ENCODE results near the gene TUBB3.

Gene TUBB3

GRCh38 chr16:89918453-89919347 lies 4.4 kb upstream of the TUBB3 start, which contains the start of gene MC1R:
Gene MC1R, plus strand, starts transcription at chr16:89918862. Its CDS starts 397 bp downstream, at chr16:89919259.
- Histone ChIP-seq H3K4me1 (ENCODE audit: control insufficient read depth in 2 of 2, insufficient read depth in 2 of 2, low read length in 2 of 2) (peaks cover 8 to 26% of the 10 kb centered on the region in 2 donors), H3K27ac (ENCODE audit: low read depth in 2 of 2, low read length in 2 of 2) (peak within 1 kb of the TSS in 1 of 2 donors; percentile 61), H3K9me3 (ENCODE audit: control insufficient read depth in 2 of 2, low read length in 2 of 2) (no peaks in the 10 kb centered on the region), H3K36me3 (ENCODE audit: control insufficient read depth in 2 of 2, insufficient read depth in 2 of 2, low read length in 2 of 2) (no peaks in the 10 kb centered on the region), H3K27me3 (ENCODE audit: control insufficient read depth in 2 of 2, insufficient read depth in 2 of 2, low read length in 2 of 2) (peaks cover 8 to 14% of the 10 kb centered on the region in 2 donors), H3K4me3 (ENCODE audit: low read length in 2 of 2) (peak within 1 kb of the TSS; percentile 47 to 52), H3K9ac (ENCODE audit: low read depth in 1 of 2, low read length in 2 of 2) (no peak within 1 kb of the TSS)

DNA sequence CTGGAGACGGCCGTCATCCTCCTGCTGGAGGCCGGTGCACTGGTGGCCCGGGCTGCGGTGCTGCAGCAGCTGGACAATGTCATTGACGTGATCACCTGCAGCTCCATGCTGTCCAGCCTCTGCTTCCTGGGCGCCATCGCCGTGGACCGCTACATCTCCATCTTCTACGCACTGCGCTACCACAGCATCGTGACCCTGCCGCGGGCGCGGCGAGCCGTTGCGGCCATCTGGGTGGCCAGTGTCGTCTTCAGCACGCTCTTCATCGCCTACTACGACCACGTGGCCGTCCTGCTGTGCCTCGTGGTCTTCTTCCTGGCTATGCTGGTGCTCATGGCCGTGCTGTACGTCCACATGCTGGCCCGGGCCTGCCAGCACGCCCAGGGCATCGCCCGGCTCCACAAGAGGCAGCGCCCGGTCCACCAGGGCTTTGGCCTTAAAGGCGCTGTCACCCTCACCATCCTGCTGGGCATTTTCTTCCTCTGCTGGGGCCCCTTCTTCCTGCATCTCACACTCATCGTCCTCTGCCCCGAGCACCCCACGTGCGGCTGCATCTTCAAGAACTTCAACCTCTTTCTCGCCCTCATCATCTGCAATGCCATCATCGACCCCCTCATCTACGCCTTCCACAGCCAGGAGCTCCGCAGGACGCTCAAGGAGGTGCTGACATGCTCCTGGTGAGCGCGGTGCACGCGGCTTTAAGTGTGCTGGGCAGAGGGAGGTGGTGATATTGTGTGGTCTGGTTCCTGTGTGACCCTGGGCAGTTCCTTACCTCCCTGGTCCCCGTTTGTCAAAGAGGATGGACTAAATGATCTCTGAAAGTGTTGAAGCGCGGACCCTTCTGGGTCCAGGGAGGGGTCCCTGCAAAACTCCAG lies 3.4 kb upstream of the TUBB3 start:
- no peaks in the 10 kb centered on the region for H3K36me3 ChIP-seq (ENCODE audit: control insufficient read depth in 2 of 2, insufficient read depth in 2 of 2, low read length in 2 of 2)
- peaks cover 17 to 23% of the 10 kb centered on the region in 2 donors for H3K27me3 ChIP-seq (ENCODE audit: control insufficient read depth in 2 of 2, insufficient read depth in 2 of 2, low read length in 2 of 2)
- H3K4me1 ChIP-seq (ENCODE audit: control insufficient read depth in 2 of 2, insufficient read depth in 2 of 2, low read length in 2 of 2), result peaks cover 8 to 26% of the 10 kb centered on the region in 2 donors
- no peak overlapping the region for H3K4me3 ChIP-seq (ENCODE audit: low read length in 2 of 2)
- no peak overlapping the region for H3K27ac ChIP-seq (ENCODE audit: low read depth in 2 of 2, low read length in 2 of 2)
- no peak overlapping the region for H3K9ac ChIP-seq (ENCODE audit: low read depth in 1 of 2, low read length in 2 of 2)
- no peaks in the 10 kb centered on the region for H3K9me3 ChIP-seq (ENCODE audit: control insufficient read depth in 2 of 2, low read length in 2 of 2)

DNA sequence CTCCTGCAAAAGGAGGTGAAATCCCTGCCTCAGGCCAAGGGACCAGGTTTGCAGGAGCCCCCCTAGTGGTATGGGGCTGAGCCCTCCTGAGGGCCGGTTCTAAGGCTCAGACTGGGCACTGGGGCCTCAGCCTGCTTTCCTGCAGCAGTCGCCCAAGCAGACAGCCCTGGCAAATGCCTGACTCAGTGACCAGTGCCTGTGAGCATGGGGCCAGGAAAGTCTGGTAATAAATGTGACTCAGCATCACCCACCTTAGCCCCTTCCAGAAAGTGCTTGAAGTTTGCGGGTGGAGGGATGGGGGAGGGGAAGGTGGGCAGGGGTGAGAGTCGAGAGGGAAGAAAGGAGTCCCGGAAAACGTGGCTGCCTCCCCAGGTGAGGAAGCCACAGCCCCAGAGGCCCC lies 2.4 kb upstream of the TUBB3 start:
- Histone ChIP-seq H3K9ac (ENCODE audit: low read depth in 1 of 2, low read length in 2 of 2) (no peak overlapping the region), H3K4me3 (ENCODE audit: low read length in 2 of 2) (no peak overlapping the region), H3K4me1 (ENCODE audit: control insufficient read depth in 2 of 2, insufficient read depth in 2 of 2, low read length in 2 of 2) (peaks cover 8 to 30% of the 10 kb centered on the region in 2 donors), H3K9me3 (ENCODE audit: control insufficient read depth in 2 of 2, low read length in 2 of 2) (no peaks in the 10 kb centered on the region), H3K27me3 (ENCODE audit: control insufficient read depth in 2 of 2, insufficient read depth in 2 of 2, low read length in 2 of 2) (peaks cover 23% of the 10 kb centered on the region in 2 donors), H3K27ac (ENCODE audit: low read depth in 2 of 2, low read length in 2 of 2) (no peak overlapping the region), H3K36me3 (ENCODE audit: control insufficient read depth in 2 of 2, insufficient read depth in 2 of 2, low read length in 2 of 2) (no peaks in the 10 kb centered on the region)

- Histone ChIP-seq H3K4me3 (ENCODE audit: low read length in 2 of 2) (no peak overlapping the region), H3K9me3 (ENCODE audit: control insufficient read depth in 2 of 2, low read length in 2 of 2) (no peaks in the 10 kb centered on the region), H3K27ac (ENCODE audit: low read depth in 2 of 2, low read length in 2 of 2) (peak overlapping the region in 1 of 2 donors; percentile 52), H3K4me1 (ENCODE audit: control insufficient read depth in 2 of 2, insufficient read depth in 2 of 2, low read length in 2 of 2) (peaks cover 8 to 30% of the 10 kb centered on the region in 2 donors), H3K36me3 (ENCODE audit: control insufficient read depth in 2 of 2, insufficient read depth in 2 of 2, low read length in 2 of 2) (no peaks in the 10 kb centered on the region), H3K27me3 (ENCODE audit: control insufficient read depth in 2 of 2, insufficient read depth in 2 of 2, low read length in 2 of 2) (peaks cover 23% of the 10 kb centered on the region in 2 donors), H3K9ac (ENCODE audit: low read depth in 1 of 2, low read length in 2 of 2) (no peak overlapping the region)
These were observed 1.9 kb upstream of the TUBB3 start for GRCh38 chr16:89921131-89921701.

DNA sequence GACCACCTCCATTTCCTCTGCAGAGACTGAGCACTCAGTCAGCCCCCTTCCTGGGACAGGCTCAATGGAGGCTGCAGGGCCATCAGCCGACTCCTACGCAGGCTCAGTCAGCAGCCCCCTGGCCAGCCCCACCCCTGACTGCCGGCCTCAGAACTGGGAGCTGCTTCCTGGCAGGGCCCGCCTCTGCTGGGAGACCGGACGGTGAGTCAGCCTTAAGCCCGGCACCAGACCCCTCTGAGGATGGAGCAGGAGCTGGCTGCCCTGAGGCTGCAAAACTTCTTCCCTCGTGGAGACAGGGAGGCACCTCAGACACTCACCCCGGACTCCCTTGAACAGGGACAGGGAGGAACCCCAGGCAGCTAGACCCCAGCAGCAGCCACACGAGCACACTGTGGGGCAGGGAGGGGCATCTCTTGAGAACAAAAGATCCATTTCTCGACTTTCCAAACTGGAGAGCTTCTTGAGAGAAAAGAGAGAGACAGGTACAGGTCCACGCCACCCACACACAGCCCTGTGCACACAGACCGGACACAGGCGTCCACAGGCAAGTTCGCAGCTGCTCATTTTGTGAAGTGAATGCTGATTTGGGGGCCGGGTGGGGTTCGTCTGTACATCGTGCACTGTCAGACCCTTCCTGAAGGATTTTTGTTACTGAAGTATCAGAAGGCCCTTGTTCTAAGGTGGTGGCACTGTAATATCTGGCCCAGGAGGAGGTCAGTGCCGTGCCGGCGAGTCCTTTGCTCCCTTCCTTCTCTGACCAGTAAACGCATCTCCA lies 1.3 kb upstream of the TUBB3 start:
- Histone ChIP-seq H3K27ac (ENCODE audit: low read depth in 2 of 2, low read length in 2 of 2) (peak overlapping the region; percentile 58 to 69), H3K36me3 (ENCODE audit: control insufficient read depth in 2 of 2, insufficient read depth in 2 of 2, low read length in 2 of 2) (no peaks in the 10 kb centered on the region), H3K9ac (ENCODE audit: low read depth in 1 of 2, low read length in 2 of 2) (peak overlapping the region; percentile 30 to 38), H3K4me1 (ENCODE audit: control insufficient read depth in 2 of 2, insufficient read depth in 2 of 2, low read length in 2 of 2) (peaks cover 8 to 30% of the 10 kb centered on the region in 2 donors), H3K27me3 (ENCODE audit: control insufficient read depth in 2 of 2, insufficient read depth in 2 of 2, low read length in 2 of 2) (peaks cover 23% of the 10 kb centered on the region in 2 donors), H3K9me3 (ENCODE audit: control insufficient read depth in 2 of 2, low read length in 2 of 2) (no peaks in the 10 kb centered on the region), H3K4me3 (ENCODE audit: low read length in 2 of 2) (peak overlapping the region; percentile 31 to 50)

GRCh38 chr16:89922477-89922883 lies 662 bp upstream of the TUBB3 start:
- peak overlapping the region; percentile 32 to 69 for H3K4me3 ChIP-seq (ENCODE audit: low read length in 2 of 2)
- peak overlapping the region; percentile 36 to 41 for H3K9ac ChIP-seq (ENCODE audit: low read depth in 1 of 2, low read length in 2 of 2)
- H3K27me3 ChIP-seq (ENCODE audit: control insufficient read depth in 2 of 2, insufficient read depth in 2 of 2, low read length in 2 of 2), result peaks cover 23% of the 10 kb centered on the region in 2 donors
- no peaks in the 10 kb centered on the region for H3K36me3 ChIP-seq (ENCODE audit: control insufficient read depth in 2 of 2, insufficient read depth in 2 of 2, low read length in 2 of 2)
- H3K9me3 ChIP-seq (ENCODE audit: control insufficient read depth in 2 of 2, low read length in 2 of 2), result no peaks in the 10 kb centered on the region
- H3K27ac ChIP-seq (ENCODE audit: low read depth in 2 of 2, low read length in 2 of 2), result peak overlapping the region; percentile 69 to 74
- H3K4me1 ChIP-seq (ENCODE audit: control insufficient read depth in 2 of 2, insufficient read depth in 2 of 2, low read length in 2 of 2), result peaks cover 8 to 28% of the 10 kb centered on the region in 2 donors

DNA sequence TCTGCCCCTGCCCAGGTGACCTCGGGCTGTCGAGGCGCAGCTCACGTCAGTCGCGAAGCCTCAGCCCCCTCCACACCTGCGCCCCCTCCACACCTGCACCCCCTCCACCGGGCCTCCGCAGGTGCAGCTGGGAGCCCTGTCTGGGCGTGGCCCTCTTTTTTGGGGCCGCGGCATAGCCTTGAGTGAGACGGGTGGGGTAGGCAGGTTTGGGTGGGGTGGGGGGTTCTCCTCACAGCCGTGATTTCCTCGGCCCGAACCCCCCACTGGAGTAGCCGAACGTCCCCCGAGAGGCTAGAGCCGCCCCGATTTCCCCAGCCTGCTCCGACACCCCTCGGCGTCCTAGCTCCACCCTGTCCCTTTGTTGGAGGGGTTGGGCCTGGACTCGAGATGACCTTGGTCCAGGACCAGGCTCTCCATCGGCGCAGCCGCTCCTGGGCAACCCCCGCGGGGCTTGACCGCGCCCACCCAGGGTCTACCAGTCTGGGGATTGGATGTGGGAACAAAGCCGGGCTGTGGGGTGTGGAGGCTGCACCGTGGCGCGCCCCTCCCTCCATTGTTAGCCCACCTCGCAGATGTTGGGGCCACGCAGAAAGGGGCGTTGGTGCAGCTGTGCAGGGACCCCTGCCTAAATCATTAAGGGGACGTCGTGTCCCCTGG lies 626 bp downstream of the TUBB3 start:
- no peak overlapping the region for H3K27ac ChIP-seq (ENCODE audit: low read depth in 2 of 2, low read length in 2 of 2)
- H3K4me3 ChIP-seq (ENCODE audit: low read length in 2 of 2), result peak overlapping the region; percentile 37 to 38
- H3K9me3 ChIP-seq (ENCODE audit: control insufficient read depth in 2 of 2, low read length in 2 of 2), result no peaks in the 10 kb centered on the region
- peaks cover 0 to 15% of the 10 kb centered on the region in 2 donors for H3K4me1 ChIP-seq (ENCODE audit: control insufficient read depth in 2 of 2, insufficient read depth in 2 of 2, low read length in 2 of 2)
- no peak overlapping the region for H3K9ac ChIP-seq (ENCODE audit: low read depth in 1 of 2, low read length in 2 of 2)
- peaks cover 21 to 22% of the 10 kb centered on the region in 2 donors for H3K27me3 ChIP-seq (ENCODE audit: control insufficient read depth in 2 of 2, insufficient read depth in 2 of 2, low read length in 2 of 2)
- H3K36me3 ChIP-seq (ENCODE audit: control insufficient read depth in 2 of 2, insufficient read depth in 2 of 2, low read length in 2 of 2), result no peaks in the 10 kb centered on the region

GRCh38 chr16:89924297-89924924 lies 1.3 kb downstream of the TUBB3 start:
- no peaks in the 10 kb centered on the region for H3K9me3 ChIP-seq (ENCODE audit: control insufficient read depth in 2 of 2, low read length in 2 of 2)
- peaks cover 16 to 17% of the 10 kb centered on the region in 2 donors for H3K27me3 ChIP-seq (ENCODE audit: control insufficient read depth in 2 of 2, insufficient read depth in 2 of 2, low read length in 2 of 2)
- H3K4me3 ChIP-seq (ENCODE audit: low read length in 2 of 2), result no peak overlapping the region
- H3K9ac ChIP-seq (ENCODE audit: low read depth in 1 of 2, low read length in 2 of 2), result no peak overlapping the region
- peaks cover 0 to 12% of the 10 kb centered on the region in 2 donors for H3K4me1 ChIP-seq (ENCODE audit: control insufficient read depth in 2 of 2, insufficient read depth in 2 of 2, low read length in 2 of 2)
- no peak overlapping the region for H3K27ac ChIP-seq (ENCODE audit: low read depth in 2 of 2, low read length in 2 of 2)
- H3K36me3 ChIP-seq (ENCODE audit: control insufficient read depth in 2 of 2, insufficient read depth in 2 of 2, low read length in 2 of 2), result no peaks in the 10 kb centered on the region

Measured in mucosa of rectum (tissue), 2 donors.